Fibroblast of the aortic adventitia (primary cell): ENCODE results near the gene KIF2A. TPM values are rescaled to one million over a fixed set of nuclear protein-coding genes. Genes with fewer than 3 reads are reported as not detected.

Experiments used
- DNase-seq: peaks from one replicate; pipeline ENCODE4 v3.0.0-alpha.2; 2010; ENCODE audit warnings: low read depth
- H3K4me3 ChIP-seq: 2 replicates; pipeline ENCODE4 v1.5.1; 2011; ENCODE audit warnings: low read depth, mild to moderate bottlenecking, control low read depth, low read length, moderate library complexity
- CTCF ChIP-seq: IDR thresholded peaks from 2 replicates; pipeline ENCODE4 v1.5.1; 2011; ENCODE audit warnings: mild to moderate bottlenecking, low read length, control low read depth, inconsistent platforms; ENCODE audit not compliant: insufficient read depth
- total RNA-seq: library from RNA; depleted of rRNA; stranded (reverse); fragments of >200 nt; gene quantifications from 2 replicates; pipeline ENCODE4 v1.2.3, GENCODE V29; 2012; ENCODE audit warnings: low replicate concordance

The KIF2A gene
- total RNA-seq, 1 donor, result 72.4 TPM

- H3K4me3 ChIP-seq, result no peak overlapping the region
- no peak for DNase-seq
- TF ChIP-seq CTCF, result no peak
Observed at GRCh38 chr5:62275581-62275980, 30.4 kb upstream of the KIF2A start.

GRCh38 chr5:62281411-62281810 lies 24.6 kb upstream of the KIF2A start:
- DNase-seq, result no peak
- no peak overlapping the region for H3K4me3 ChIP-seq
- no peak for TF ChIP-seq CTCF

GRCh38 chr5:62282064-62282463 lies 23.9 kb upstream of the KIF2A start:
- no peak overlapping the region for H3K4me3 ChIP-seq
- TF ChIP-seq CTCF, result no peak
- DNase-seq, result no peak

- no peak for TF ChIP-seq CTCF
- H3K4me3 ChIP-seq, result no peak overlapping the region
- no peak for DNase-seq
Observed at GRCh38 chr5:62283005-62283404, 23.0 kb upstream of the KIF2A start.

- DNase-seq, result no peak
- TF ChIP-seq CTCF, result no peak
- no peak overlapping the region for H3K4me3 ChIP-seq
Observed at GRCh38 chr5:62283861-62284260, 22.1 kb upstream of the KIF2A start.

GRCh38 chr5:62284946-62285891 lies 20.8 kb upstream of the KIF2A start:
- TF ChIP-seq CTCF, result no peak
- DNase-seq, result no peak
- H3K4me3 ChIP-seq, result no peak overlapping the region
